Measurements from ENCODE around the gene PTPRN2.
"Not testable (repeated sequence)": the region's sequence is repeated elsewhere in the genome, so short reads cannot be mapped to it uniquely, and the experiment has no call there.

Gene PTPRN2

GRCh38 chr7:158309868-158310763 is 277.5 kb downstream of the PTPRN2 start:
- TF ChIP-seq JUND (IDR thresholded peaks at IDR 0.05; ENCODE audit: low read depth), result no peak
- DNase-seq (ENCODE audit: low read depth in 1 of 2, low spot score in 1 of 2), result no peak
- in situ Hi-C loops (cut with HindIII; ENCODE audit: low pct_unique_long_range_greater_than_20kb, low sequenced_read_pairs), result no loop called here

GRCh38 chr7:158308001-158308400 is 279.6 kb downstream of the PTPRN2 start:
- DNase-seq (ENCODE audit: low read depth in 1 of 2, low spot score in 1 of 2), result no peak
- TF ChIP-seq JUND (IDR thresholded peaks at IDR 0.05; ENCODE audit: low read depth), result no peak
- in situ Hi-C loops (cut with HindIII; ENCODE audit: low pct_unique_long_range_greater_than_20kb, low sequenced_read_pairs), result no loop called here

DNA sequence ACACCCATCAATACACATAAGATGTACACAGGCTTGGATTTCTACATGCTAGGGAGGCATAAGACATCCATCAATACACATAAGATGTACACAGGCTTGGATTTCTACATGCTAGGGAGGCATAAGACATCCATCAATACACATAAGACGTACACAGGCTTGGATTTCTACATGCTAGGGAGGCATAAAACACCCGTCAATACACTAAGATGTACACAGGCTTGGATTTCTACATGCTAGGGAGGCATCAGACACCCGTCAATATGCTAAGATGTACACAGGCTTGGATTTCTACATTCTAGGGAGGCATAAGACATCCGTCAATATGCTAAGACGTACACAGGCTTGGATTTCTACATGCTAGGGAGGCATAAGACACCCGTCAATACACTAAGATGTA is 283.6 kb downstream of the PTPRN2 start:
- in situ Hi-C loops (cut with HindIII; ENCODE audit: low pct_unique_long_range_greater_than_20kb, low sequenced_read_pairs); DNase-seq (ENCODE audit: low read depth in 1 of 2, low spot score in 1 of 2): not testable (repeated sequence)

DNA sequence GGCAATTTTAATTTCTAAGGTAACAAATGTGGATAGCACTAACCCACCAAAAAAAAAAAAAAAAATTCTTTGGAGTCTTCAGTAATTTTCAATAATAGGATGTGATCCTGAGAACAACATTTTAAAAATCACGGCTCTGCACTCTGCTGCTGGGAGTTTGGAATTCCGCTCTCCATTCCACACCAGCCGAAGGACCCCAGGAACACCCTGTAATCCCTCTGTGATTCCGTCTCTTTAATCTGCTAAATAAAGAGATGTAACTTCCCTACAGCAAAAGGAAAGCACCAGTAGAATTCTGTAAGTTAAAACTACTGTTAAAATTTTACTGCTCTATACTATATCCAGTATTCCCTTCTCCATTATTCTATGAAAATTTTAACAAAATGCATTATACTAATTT is 284.5 kb downstream of the PTPRN2 start:
- no peak for DNase-seq (ENCODE audit: low read depth in 1 of 2, low spot score in 1 of 2)
- TF ChIP-seq JUND (IDR thresholded peaks at IDR 0.05; ENCODE audit: low read depth), result no peak
- in situ Hi-C loops (cut with HindIII; ENCODE audit: low pct_unique_long_range_greater_than_20kb, low sequenced_read_pairs), result no loop called here

DNA sequence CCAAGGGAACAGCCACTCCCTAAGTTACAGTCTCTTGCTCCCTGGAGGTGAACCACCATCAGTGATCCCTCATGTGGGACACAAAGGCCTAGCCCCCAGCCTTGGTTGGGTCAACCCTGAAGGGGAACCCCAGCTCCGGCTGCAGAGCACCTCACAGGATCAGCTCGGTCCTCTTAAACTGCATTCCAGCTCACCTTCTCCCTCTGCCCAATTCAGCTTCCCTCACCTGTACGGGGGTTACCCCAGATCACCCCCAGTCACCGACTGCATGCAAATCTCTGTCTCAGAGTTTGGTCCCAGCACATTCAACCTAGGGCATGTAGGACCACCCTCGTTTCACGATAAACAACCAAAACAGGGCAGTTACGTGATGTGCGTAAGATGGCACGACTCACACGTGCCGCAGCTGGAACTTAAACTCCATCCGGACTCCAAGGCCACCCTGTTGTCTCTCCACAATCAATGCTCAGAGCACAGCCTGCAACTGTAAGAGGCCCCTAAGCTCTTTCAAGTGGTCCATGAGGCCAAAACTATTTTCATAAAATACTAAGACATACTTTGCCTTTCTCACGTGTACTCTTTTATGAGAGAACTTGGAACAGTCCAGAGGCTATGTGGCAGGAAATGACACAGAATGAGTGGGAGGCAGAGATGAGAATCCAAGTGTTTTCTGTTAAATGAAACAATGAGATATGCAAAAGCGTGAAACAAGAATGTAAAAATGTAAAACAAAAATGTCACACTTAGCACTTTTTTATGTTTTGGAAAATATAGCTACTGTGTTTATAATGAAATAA is 285.2 kb downstream of the PTPRN2 start:
- no peak for DNase-seq (ENCODE audit: low read depth in 1 of 2, low spot score in 1 of 2)
- no peak for TF ChIP-seq JUND (IDR thresholded peaks at IDR 0.05; ENCODE audit: low read depth)
- in situ Hi-C loops (cut with HindIII; ENCODE audit: low pct_unique_long_range_greater_than_20kb, low sequenced_read_pairs), result no loop called here

DNA sequence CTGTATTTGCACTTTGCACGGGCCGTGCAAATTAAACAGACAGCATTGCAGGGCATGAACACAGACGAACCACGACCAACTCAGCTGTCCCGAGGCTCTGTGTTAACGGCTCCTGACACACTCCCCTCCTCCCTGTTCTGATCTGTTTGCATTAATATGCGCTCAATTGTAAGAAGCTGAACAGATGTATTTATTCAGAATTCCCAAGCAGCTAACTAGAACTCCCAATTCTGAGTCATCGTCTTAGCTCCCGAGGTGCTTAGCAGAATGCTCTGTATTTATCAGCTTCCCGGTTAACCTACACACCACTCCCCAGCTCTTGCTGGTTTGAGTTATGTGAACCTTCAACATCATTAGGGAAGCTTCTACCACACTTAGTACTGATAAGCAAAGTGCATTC is 286.4 kb downstream of the PTPRN2 start:
- no peak for TF ChIP-seq JUND (IDR thresholded peaks at IDR 0.05; ENCODE audit: low read depth)
- DNase-seq (ENCODE audit: low read depth in 1 of 2, low spot score in 1 of 2), result no peak
- in situ Hi-C loops (cut with HindIII; ENCODE audit: low pct_unique_long_range_greater_than_20kb, low sequenced_read_pairs), result no loop called here

DNA sequence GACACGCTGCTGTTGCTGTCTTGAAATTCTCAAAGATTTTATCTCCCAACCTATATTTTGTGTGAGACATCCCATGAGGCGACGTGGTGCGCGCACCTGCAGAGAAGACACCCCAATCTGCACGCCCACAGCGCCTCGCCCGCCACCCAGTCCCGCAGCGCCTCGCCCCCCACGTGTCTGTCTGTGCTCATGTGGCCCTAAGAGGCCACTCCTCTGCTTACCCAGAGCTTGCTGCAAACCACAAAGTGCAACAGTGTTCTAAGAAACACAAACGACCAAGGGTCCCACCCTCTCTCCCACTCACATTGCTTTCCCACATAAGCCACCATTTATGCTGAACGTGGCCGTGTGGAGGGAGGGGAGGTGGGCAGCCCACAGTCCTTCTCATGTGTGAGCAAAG is 287.2 kb downstream of the PTPRN2 start:
- no peak for TF ChIP-seq JUND (IDR thresholded peaks at IDR 0.05; ENCODE audit: low read depth)
- in situ Hi-C loops (cut with HindIII; ENCODE audit: low pct_unique_long_range_greater_than_20kb, low sequenced_read_pairs), result no loop called here
- DNase-seq (ENCODE audit: low read depth in 1 of 2, low spot score in 1 of 2), result no peak

- no peak for DNase-seq (ENCODE audit: low read depth in 1 of 2, low spot score in 1 of 2)
- in situ Hi-C loops (cut with HindIII; ENCODE audit: low pct_unique_long_range_greater_than_20kb, low sequenced_read_pairs), result no loop called here
- no peak for TF ChIP-seq JUND (IDR thresholded peaks at IDR 0.05; ENCODE audit: low read depth)
Observed at GRCh38 chr7:158299607-158300006, 288.0 kb downstream of the PTPRN2 start.

DNA sequence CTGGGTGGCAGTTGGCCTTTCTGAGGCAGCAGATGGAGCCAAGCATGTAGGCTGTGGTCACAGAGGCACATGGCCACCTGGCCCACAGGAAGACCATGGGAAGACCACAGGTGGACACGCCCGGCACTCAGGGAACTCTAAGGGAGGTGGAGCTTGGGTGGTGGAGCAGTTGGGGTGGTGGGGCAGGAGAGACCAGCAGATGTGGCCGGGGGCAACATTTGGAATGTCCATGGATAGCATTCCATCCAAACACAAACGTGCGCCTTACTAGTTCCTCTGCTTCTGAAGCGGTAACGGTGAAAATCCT is 290.9 kb downstream of the PTPRN2 start:
- no peak for DNase-seq (ENCODE audit: low read depth in 1 of 2, low spot score in 1 of 2)
- in situ Hi-C loops (cut with HindIII; ENCODE audit: low pct_unique_long_range_greater_than_20kb, low sequenced_read_pairs), result no loop called here
- TF ChIP-seq JUND (IDR thresholded peaks at IDR 0.05; ENCODE audit: low read depth), result no peak

DNA sequence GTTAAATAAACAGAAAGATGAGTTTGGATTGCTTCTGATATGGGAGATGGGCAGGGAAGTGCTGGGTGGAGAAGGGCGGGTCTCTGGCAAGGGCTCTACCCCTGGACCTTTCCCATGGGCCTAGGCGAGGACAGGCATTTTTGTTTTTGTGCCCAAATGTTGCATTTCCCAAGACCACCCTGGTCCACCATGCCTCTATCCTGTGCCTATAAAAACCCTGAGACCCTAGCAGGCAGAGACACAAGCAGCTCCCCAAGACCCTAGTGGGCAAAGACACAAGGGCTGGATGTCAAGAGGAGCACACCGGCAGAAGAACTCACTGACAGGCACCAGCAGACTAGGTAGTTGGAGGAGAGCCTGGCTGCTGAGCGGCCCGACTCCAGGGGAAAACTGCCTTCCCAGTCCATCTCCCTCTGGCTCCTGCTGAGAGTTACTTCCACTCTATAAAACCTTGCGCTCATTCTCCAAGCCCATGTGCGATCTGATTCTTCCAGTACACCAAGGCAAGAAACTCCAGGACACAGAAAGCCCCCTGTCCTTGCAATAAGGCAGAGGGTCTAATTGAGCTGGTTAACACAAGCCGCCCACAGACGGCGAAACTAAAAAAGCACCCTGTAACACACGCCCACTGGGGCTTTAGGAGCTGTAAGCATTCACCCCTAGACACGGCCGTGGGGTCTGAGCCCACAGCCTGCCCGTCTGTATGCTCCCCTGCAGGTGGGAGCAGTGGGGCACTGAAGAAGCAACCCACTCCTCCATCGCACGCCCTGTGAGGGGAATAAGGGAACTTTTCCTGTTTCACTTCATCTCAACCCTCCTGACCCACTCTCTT is 291.4 kb downstream of the PTPRN2 start:
- DNase-seq (ENCODE audit: low read depth in 1 of 2, low spot score in 1 of 2), result no peak
- no peak for TF ChIP-seq JUND (IDR thresholded peaks at IDR 0.05; ENCODE audit: low read depth)
- in situ Hi-C loops (cut with HindIII; ENCODE audit: low pct_unique_long_range_greater_than_20kb, low sequenced_read_pairs), result no loop called here

DNA sequence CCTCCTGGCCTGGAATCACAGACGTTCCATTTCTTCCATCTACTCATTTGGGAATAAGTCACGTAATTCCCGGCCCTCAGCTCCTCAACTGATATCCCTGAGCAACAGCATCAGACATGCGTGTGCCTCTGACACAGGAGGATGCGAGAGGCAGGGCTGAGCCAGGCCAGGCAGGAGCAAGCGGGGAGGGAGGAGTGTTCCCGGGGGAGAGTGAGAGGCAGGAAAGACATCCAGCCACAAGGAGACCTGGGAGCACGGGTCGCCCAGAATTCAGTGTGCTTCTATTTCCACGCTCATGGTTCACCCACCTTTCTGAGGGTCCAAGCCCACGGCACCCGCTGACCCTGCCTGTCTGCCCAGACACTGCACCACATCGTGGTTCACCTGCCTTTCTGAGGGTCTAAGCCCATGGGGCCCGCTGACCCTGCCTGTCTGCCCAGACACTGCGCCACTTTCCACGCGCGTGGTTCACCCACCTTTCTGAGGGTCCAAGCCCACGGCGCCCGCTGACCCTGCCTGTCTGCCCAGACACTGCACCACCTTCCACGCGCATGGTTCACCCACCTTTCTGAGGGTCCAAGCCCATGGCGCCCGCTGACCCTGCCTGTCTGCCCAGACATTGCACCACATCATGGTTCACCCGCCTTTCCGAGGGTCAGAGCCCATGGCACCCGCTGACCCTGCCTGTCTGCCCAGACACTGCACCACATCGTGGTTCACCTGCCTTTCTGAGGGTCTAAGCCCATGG is 293.0 kb downstream of the PTPRN2 start:
- DNase-seq (ENCODE audit: low read depth in 1 of 2, low spot score in 1 of 2); in situ Hi-C loops (cut with HindIII; ENCODE audit: low pct_unique_long_range_greater_than_20kb, low sequenced_read_pairs): not testable (repeated sequence)

- in situ Hi-C loops (cut with HindIII; ENCODE audit: low pct_unique_long_range_greater_than_20kb, low sequenced_read_pairs), result no loop called here
- no peak for DNase-seq (ENCODE audit: low read depth in 1 of 2, low spot score in 1 of 2)
- TF ChIP-seq JUND (IDR thresholded peaks at IDR 0.05; ENCODE audit: low read depth), result no peak
Observed at GRCh38 chr7:158292948-158293347, 294.7 kb downstream of the PTPRN2 start.

Data from T47D (cell line).